ENCODE measurements around the gene FHOD1. TPM values are rescaled to one million over a fixed set of nuclear protein-coding genes. Genes with fewer than 3 reads are reported as not detected.

FHOD1 gene
- total RNA-seq, 2 experiments from 2014 or later: 94.8 to 99.1 TPM

DNA sequence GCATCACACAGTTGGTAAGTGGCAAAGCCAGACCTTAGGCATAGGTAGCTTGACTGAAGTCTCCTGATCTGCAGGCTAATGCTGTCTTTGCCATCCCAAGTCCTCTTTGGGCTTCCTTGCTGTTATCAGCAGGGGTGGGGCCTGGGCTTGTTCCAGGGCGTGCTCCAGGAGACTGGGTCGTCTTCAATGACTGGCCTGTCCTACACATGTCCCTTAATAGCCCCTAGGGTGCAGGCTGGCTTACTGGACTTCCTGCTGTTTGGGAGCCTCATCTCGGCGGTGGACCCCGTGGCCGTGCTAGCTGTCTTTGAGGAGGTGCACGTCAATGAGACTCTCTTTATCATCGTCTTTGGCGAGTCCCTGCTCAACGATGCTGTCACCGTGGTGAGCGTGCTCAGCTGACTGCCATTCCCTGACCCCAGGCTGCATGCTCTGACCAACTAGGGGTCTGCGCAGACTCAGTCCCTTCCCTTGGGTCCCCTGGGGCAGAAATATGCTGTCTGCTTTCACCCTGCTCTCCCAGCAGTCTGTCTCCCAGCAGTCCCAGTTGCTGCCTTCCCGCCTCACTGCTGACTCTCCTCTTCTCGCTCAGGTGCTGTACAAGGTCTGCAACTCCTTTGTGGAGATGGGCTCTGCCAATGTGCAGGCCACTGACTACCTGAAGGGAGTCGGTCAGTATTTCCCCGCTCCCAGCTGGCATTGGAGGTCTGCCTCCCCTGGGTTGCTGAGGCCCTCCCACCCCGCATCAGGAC lies 7.7 kb upstream of the FHOD1 start:
- Mint-ChIP-seq H3K9me3 (no peaks in the 10 kb centered on the region), H3K4me3 (no peak overlapping the region)
- CTCF ChIA-PET: no interaction called here

DNA sequence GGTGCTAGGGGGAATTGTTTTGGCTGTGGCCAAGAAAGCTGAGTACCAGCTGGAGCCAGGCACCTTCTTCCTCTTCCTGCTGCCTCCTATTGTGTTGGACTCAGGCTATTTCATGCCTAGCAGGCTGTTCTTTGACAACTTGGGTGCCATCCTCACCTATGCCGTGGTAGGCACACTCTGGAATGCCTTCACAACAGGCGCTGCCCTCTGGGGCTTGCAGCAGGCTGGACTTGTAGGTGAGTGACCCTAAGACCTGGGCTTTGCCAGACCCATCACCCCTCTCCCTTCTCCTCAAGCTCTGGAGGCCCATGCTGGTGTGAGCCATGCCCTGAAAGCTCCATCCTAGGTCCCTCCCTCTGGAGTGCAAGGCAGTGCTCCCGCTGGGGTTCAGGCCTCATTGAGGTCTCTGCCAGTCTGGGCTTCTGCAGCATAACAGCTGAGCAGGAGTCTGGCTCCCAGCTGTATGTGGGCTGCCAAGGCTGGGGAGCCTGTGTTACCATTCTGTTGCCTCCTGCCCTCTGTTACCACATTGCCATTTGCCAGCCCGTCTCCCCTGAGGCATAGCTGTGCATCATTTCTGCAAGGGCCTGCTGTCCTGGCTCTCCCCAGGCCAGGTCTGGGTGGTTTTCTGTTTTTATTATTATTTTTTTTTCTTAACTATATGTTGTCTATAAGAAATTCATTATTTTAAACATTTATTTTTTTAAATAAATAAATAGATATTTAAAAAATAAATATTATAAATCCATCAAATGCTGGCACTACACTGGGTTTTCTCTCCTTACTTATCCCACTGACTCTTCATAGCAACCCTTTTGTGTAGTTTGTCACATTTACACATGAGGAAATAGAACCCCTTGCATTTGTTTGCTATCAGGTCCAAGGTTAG lies 5.6 kb upstream of the FHOD1 start:
- CTCF ChIA-PET: no interaction called here

More for the DNA sequence above, 7.7 kb upstream of the FHOD1 start:
- peaks cover 4% of the 10 kb centered on the region for H3K27me3 Mint-ChIP-seq
- POLR2A ChIA-PET: no interaction called here
- DNase-seq: no peak
- no peaks in the 10 kb centered on the region for H3K36me3 Mint-ChIP-seq (ENCODE audit: low read depth)
- peaks cover 2% of the 10 kb centered on the region for H3K4me1 Mint-ChIP-seq
- no peak overlapping the region for H3K27ac Mint-ChIP-seq

GRCh38 chr16:67250045-67250327 lies 2.7 kb upstream of the FHOD1 start:
- ChIA-PET POLR2A (interaction anchor here (1.6 kb wide), 1 partner anchor 10 kb away, joined by 6 read pairs; no protein-coding TSS in a partner anchor), CTCF (interaction anchor here (1.6 kb wide), 1 partner anchor 24 kb away, joined by 5 read pairs; the partner anchor contains the start of gene TMEM208)
- no peaks in the 10 kb centered on the region for H3K9me3 Mint-ChIP-seq
- DNase-seq: no peak
- H3K36me3 Mint-ChIP-seq (ENCODE audit: low read depth): peaks cover 3% of the 10 kb centered on the region
- peak overlapping the region; percentile 56 for H3K4me3 Mint-ChIP-seq
- H3K4me1 Mint-ChIP-seq: peaks cover 31% of the 10 kb centered on the region
- H3K27me3 Mint-ChIP-seq: peaks cover 17% of the 10 kb centered on the region
- no peak overlapping the region for H3K27ac Mint-ChIP-seq

More for the DNA sequence above, 5.6 kb upstream of the FHOD1 start:
- H3K4me3 Mint-ChIP-seq: no peak overlapping the region
- peaks cover 13% of the 10 kb centered on the region for H3K27me3 Mint-ChIP-seq
- peaks cover 19% of the 10 kb centered on the region for H3K4me1 Mint-ChIP-seq
- no peaks in the 10 kb centered on the region for H3K36me3 Mint-ChIP-seq (ENCODE audit: low read depth)
- H3K9me3 Mint-ChIP-seq: no peaks in the 10 kb centered on the region
- DNase-seq: no peak
- H3K27ac Mint-ChIP-seq: no peak overlapping the region
- POLR2A ChIA-PET: no interaction called here

DNA sequence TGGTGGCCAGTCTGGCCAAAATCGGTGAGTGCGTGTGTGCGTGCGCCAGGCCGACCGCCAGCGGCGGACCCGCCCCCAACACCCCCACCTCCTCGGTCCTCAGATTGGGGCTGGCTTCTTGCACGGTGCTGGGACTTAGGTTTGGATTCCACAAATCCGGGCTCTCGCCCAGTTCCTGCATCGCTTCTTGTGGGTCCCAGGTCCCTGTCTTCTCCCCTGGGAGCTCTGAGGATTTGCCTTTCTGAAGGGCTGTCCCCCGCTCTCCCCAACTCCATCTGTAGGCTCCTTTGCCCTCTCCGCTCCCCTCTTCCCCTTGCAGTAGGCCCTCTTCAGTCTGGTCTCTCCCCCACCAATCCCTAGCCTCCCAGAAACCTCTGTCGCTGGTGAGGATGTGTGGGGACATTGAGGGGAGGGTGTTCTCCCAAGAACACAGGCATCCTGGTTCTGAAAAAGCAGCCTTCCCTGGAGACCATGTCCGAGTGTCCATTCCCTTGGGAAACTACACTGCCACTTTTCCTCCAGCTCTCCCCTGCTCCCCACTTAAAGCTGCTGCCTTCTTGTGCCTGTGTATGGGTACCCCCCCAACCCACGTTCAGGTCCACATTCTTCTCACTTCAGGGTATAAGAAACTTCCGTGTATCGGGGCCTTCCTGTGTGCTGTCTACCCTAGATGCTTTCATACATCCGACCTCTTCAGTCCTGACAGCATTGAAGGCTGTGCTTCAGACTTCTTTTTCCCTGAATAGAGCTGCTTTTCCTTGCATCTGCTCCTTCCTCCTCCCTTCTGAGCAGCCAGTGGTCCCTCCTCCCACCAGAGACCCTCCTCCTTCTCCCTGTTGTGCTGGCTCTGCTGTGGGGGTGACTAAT lies 2.1 kb upstream of the FHOD1 start:
- DNase-seq: no peak
- peaks cover 6% of the 10 kb centered on the region for H3K36me3 Mint-ChIP-seq (ENCODE audit: low read depth)
- H3K4me1 Mint-ChIP-seq: peaks cover 37% of the 10 kb centered on the region
- CTCF ChIA-PET: interaction anchor here (1.0 to 2.0 kb wide), 5 partner anchors 8 to 232 kb away, joined by 3 to 6 read pairs (median 5); partner anchors contain the start of gene TMEM208
- no peaks in the 10 kb centered on the region for H3K9me3 Mint-ChIP-seq
- no peak overlapping the region for H3K27ac Mint-ChIP-seq
- H3K4me3 Mint-ChIP-seq: peak overlapping the region; percentile 56
- POLR2A ChIA-PET: interaction anchor here (0.5 to 15.4 kb wide), 7 partner anchors 11 to 318 kb away, joined by 3 to 187 read pairs (median 6); partner anchors contain the start of genes MATCAP1 and TMEM208
- peaks cover 17% of the 10 kb centered on the region for H3K27me3 Mint-ChIP-seq

DNA sequence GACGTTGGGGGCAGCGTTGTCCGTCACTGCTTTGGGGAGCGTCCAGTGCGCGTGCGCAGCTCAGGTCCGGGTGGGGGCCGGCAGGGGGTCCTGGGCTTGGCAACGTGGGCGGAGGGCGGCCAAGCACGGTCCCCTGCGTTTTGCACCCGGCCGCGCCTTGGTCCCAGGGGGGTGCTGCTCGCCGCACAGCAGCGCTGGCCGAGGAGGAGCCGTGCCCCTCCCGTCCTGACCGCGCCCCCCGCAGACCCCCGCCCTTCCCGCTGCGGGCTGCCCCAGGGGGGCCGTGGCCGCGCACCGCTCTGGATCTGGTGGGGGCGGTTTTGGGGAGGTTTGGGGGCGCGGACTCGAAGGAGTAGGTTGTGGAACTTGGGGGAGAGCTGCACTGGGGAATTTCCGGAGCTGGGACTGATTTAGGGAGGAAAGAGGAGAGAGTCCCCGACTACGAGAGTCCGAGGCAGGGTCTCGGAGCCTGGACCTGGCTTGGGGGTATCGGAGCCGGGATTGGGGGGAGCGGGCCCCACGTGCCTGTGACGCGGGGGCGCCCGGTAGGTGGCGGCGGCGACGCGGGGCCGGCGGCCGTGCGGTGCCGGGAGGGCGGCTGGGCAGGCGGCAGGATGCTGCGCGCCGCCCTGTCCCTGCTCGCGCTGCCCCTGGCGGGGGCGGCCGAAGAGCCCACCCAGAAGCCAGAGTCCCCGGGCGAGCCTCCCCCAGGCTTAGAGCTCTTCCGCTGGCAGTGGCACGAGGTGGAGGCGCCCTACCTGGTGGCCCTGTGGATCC lies 1.3 kb upstream of the FHOD1 start, which contains the start of gene SLC9A5:
Gene SLC9A5 (plus strand): TSS at position 579 of the 777 bp plus-strand sequence. CDS start 36 bp downstream, at position 615.
- peak; percentile 47 for DNase-seq
- ChIA-PET CTCF (interaction anchor here (1.0 to 5.0 kb wide), 9 partner anchors 9 to 231 kb away, joined by 3 to 58 read pairs (median 6); partner anchors contain the start of genes PLEKHG4 and TMEM208), POLR2A (interaction anchor here (0.5 to 15.4 kb wide), 11 partner anchors 12 to 319 kb away, joined by 3 to 187 read pairs (median 6); partner anchors contain the start of genes ATP6V0D1, MATCAP1 and TMEM208)
- peak within 1 kb of the TSS; percentile 86 for H3K27ac Mint-ChIP-seq
- peaks cover 45% of the 10 kb centered on the region for H3K4me1 Mint-ChIP-seq
- H3K27me3 Mint-ChIP-seq: peaks cover 17% of the 10 kb centered on the region
- H3K4me3 Mint-ChIP-seq: peak within 1 kb of the TSS; percentile 85
- H3K9me3 Mint-ChIP-seq: no peaks in the 10 kb centered on the region
- peaks cover 6% of the 10 kb centered on the region for H3K36me3 Mint-ChIP-seq (ENCODE audit: low read depth)

GRCh38 chr16:67248073-67248400 lies 756 bp upstream of the FHOD1 start:
- POLR2A ChIA-PET: interaction anchor here (0.6 to 15.4 kb wide), 13 partner anchors 13 to 667 kb away, joined by 3 to 187 read pairs (median 6); partner anchors contain the start of genes ATP6V0D1, CIAO2B, CTCF and MATCAP1
- CTCF ChIA-PET: interaction anchor here (0.7 to 5.0 kb wide), 17 partner anchors 9 to 270 kb away, joined by 3 to 58 read pairs (median 4); partner anchors contain the start of genes ATP6V0D1, PLEKHG4 and TMEM208
- H3K9me3 Mint-ChIP-seq: no peaks in the 10 kb centered on the region

GRCh38 chr16:67246756-67247191 lies 507 bp downstream of the FHOD1 start:
- H3K36me3 Mint-ChIP-seq (ENCODE audit: low read depth): peaks cover 6% of the 10 kb centered on the region
- no peaks in the 10 kb centered on the region for H3K9me3 Mint-ChIP-seq
- H3K4me3 Mint-ChIP-seq: peak overlapping the region; percentile 85
- CTCF ChIA-PET: interaction anchor here (0.6 to 5.0 kb wide), 11 partner anchors 10 to 617 kb away, joined by 3 to 58 read pairs (median 3); partner anchors contain the start of genes E2F4, PLEKHG4 and TMEM208
- peaks cover 17% of the 10 kb centered on the region for H3K27me3 Mint-ChIP-seq
- no peak for DNase-seq
- H3K4me1 Mint-ChIP-seq: peaks cover 58% of the 10 kb centered on the region
- POLR2A ChIA-PET: interaction anchor here (0.7 to 15.4 kb wide), 12 partner anchors 11 to 689 kb away, joined by 3 to 187 read pairs (median 4); partner anchors contain the start of genes ATP6V0D1, E2F4, PSMB10 and TMEM208
- peak overlapping the region; percentile 86 for H3K27ac Mint-ChIP-seq

More at GRCh38 chr16:67248073-67248400, 756 bp upstream of the FHOD1 start:
- peak overlapping the region; percentile 86 for H3K27ac Mint-ChIP-seq
- peaks cover 17% of the 10 kb centered on the region for H3K27me3 Mint-ChIP-seq
- DNase-seq: no peak
- peak overlapping the region; percentile 85 for H3K4me3 Mint-ChIP-seq
- H3K36me3 Mint-ChIP-seq (ENCODE audit: low read depth): peaks cover 6% of the 10 kb centered on the region
- H3K4me1 Mint-ChIP-seq: peaks cover 49% of the 10 kb centered on the region

DNA sequence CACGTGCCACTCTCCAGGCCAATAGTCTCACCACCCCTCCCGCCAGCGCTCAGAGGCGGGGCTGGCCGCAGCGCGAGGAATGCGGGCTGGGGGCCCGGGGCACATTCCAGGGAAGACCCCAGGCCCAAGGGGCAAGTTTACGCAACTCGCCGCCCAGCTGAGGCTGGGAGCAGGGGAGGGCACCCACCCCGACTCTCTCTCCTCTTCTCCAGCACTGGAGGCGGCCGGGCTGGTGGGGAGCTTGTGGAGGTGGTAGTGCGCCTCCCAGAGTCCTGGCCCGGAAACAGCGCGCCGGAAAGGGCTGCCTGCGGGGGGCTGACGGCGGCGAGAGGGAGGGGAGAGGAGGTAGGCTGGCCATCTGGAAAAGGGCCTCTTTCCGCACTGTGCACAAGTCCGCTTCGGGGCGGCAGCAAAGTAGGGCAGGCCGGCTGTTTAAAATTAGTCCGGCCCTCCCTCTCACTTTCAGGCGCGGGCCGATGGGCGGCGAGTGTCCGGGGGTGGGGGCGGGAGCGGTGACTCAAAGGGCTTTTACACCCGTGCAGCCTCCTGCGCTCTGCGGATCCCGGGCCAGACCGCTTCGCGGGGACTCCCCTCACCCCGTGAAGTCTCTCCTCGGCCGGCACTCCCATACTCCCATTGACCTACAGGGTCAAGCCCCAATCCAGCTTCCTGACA lies 1.1 kb downstream of the FHOD1 start:
- peaks cover 17% of the 10 kb centered on the region for H3K27me3 Mint-ChIP-seq
- peaks cover 10% of the 10 kb centered on the region for H3K36me3 Mint-ChIP-seq (ENCODE audit: low read depth)
- CTCF ChIA-PET: interaction anchor here (0.6 to 5.0 kb wide), 5 partner anchors 14 to 618 kb away, joined by 3 to 58 read pairs (median 5); partner anchors contain the start of genes E2F4, PLEKHG4 and TMEM208
- H3K27ac Mint-ChIP-seq: peak overlapping the region; percentile 86
- no peaks in the 10 kb centered on the region for H3K9me3 Mint-ChIP-seq
- POLR2A ChIA-PET: interaction anchor here (0.7 to 15.4 kb wide), 11 partner anchors 11 to 690 kb away, joined by 3 to 187 read pairs (median 3); partner anchors contain the start of genes E2F4, PSMB10 and TMEM208
- peak overlapping the region; percentile 85 for H3K4me3 Mint-ChIP-seq
- peaks cover 63% of the 10 kb centered on the region for H3K4me1 Mint-ChIP-seq
- DNase-seq: peak; percentile 61

GRCh38 chr16:67245674-67246080 lies 1.6 kb downstream of the FHOD1 start:
- peak overlapping the region; percentile 85 for H3K4me3 Mint-ChIP-seq
- H3K36me3 Mint-ChIP-seq (ENCODE audit: low read depth): peaks cover 11% of the 10 kb centered on the region
- POLR2A ChIA-PET: interaction anchor here (1.0 to 15.4 kb wide), 10 partner anchors 11 to 690 kb away, joined by 3 to 187 read pairs (median 4); partner anchors contain the start of genes E2F4, PSMB10 and TMEM208
- H3K27me3 Mint-ChIP-seq: peaks cover 17% of the 10 kb centered on the region
- CTCF ChIA-PET: interaction anchor here (1.4 to 5.0 kb wide), 3 partner anchors 15 to 53 kb away, joined by 3 to 58 read pairs (median 5); partner anchors contain the start of genes E2F4 and TMEM208
- DNase-seq: no peak
- no peaks in the 10 kb centered on the region for H3K9me3 Mint-ChIP-seq
- peak overlapping the region; percentile 98 for H3K27ac Mint-ChIP-seq
- peaks cover 66% of the 10 kb centered on the region for H3K4me1 Mint-ChIP-seq

- no peak for DNase-seq
- peaks cover 15% of the 10 kb centered on the region for H3K27me3 Mint-ChIP-seq
- H3K36me3 Mint-ChIP-seq (ENCODE audit: low read depth): peaks cover 11% of the 10 kb centered on the region
- H3K27ac Mint-ChIP-seq: peak overlapping the region; percentile 98
- CTCF ChIA-PET: interaction anchor here (0.5 to 5.0 kb wide), 5 partner anchors 19 to 183 kb away, joined by 3 to 58 read pairs (median 3); partner anchors contain the start of genes MATCAP1 and TMEM208
- H3K4me1 Mint-ChIP-seq: peaks cover 68% of the 10 kb centered on the region
- no peaks in the 10 kb centered on the region for H3K9me3 Mint-ChIP-seq
- peak overlapping the region; percentile 85 for H3K4me3 Mint-ChIP-seq
- POLR2A ChIA-PET: interaction anchor here (0.6 to 15.4 kb wide), 12 partner anchors 10 to 217 kb away, joined by 3 to 187 read pairs (median 4); partner anchors contain the start of genes E2F4, FBXL8, MATCAP1 and PHAF1
These were observed 2.1 kb downstream of the FHOD1 start for GRCh38 chr16:67245186-67245585.

Data from activated CD4-positive, alpha-beta memory T cell treated with anti-CD3 and anti-CD28 coated beads, Interleukin-2, amount 10 ng/mL, durations not matched to agents 7 days and 5 days (primary cell).